ENCODE data around the gene DCAF8. TPM values are rescaled to one million over a fixed set of nuclear protein-coding genes. Genes with fewer than 3 reads are reported as not detected.

DCAF8 gene
- polyA plus RNA-seq, 3 donors: 35.5 to 205 (median 44.6) TPM

GRCh38 chr1:160171980-160172379 is 90.4 kb downstream of the DCAF8 start:
- Mint-ChIP-seq H3K27ac (no peak overlapping the region), H3K9me3 (peaks cover 0 to 3% (median 0%) of the 10 kb centered on the region in 7 donors), H3K27me3 (ENCODE audit: low read depth in 3 of 3) (peaks cover 2 to 7% (median 6%) of the 10 kb centered on the region in 3 donors), H3K4me1 (peaks cover 23% of the 10 kb centered on the region), H3K4me3 (no peak overlapping the region), H3K36me3 (peaks cover 0 to 4% of the 10 kb centered on the region in 2 donors)
- H3K4me3 ChIP-seq (replicated peaks in 1 of 3; ENCODE audit: low read depth in 2 of 3, low read length in 3 of 3): no peak overlapping the region
- no peak for TF ChIP-seq CTCF (IDR thresholded peaks at IDR 0.05)
- peaks cover 0 to 8% of the 10 kb centered on the region in 2 donors for H3K36me3 ChIP-seq (replicated peaks in 1 of 2; ENCODE audit: control insufficient read depth in 1 of 2, insufficient read depth in 2 of 2, low read length in 2 of 2)
- H2AFZ ChIP-seq (ENCODE audit: insufficient read depth, low read depth, low read length, poor library complexity, severe bottlenecking): no peak overlapping the region
- no peaks in the 10 kb centered on the region for H3K79me2 ChIP-seq (ENCODE audit: insufficient read depth, low read length)
- 96% methylated on average over 9 of the region's 9 CpGs for WGBS (ENCODE audit: insufficient coverage)
- H3K9me3 ChIP-seq (replicated peaks in 1 of 2; ENCODE audit: control insufficient read depth in 1 of 2, insufficient read depth in 1 of 2, low read length in 2 of 2): no peaks in the 10 kb centered on the region
- DNase-seq: no peak
- H3K9ac ChIP-seq (ENCODE audit: insufficient read depth, low read length, poor library complexity, severe bottlenecking): no peak overlapping the region
- intact Hi-C loops (cut with micrococcal nuclease): no loop called here
- no peaks in the 10 kb centered on the region for H4K20me1 ChIP-seq (ENCODE audit: insufficient read depth, low read length)
- H3K4me2 ChIP-seq (replicated peaks; ENCODE audit: extremely low read depth, low read length, poor library complexity, severe bottlenecking): no peak overlapping the region
- H3K27ac ChIP-seq (ENCODE audit: low read depth in 1 of 2, low read length in 2 of 2): no peak overlapping the region
- H3K4me1 ChIP-seq (ENCODE audit: control insufficient read depth in 1 of 2, insufficient read depth in 2 of 2, low read length in 2 of 2): peaks cover 31 to 33% of the 10 kb centered on the region in 2 donors
- H3K27me3 ChIP-seq (ENCODE audit: control insufficient read depth in 2 of 2, insufficient read depth in 2 of 2, low read length in 2 of 2): no peaks in the 10 kb centered on the region

- Mint-ChIP-seq H3K4me1 (peaks cover 29% of the 10 kb centered on the region), H3K4me3 (no peak overlapping the region), H3K27me3 (ENCODE audit: low read depth in 3 of 3) (peaks cover 2 to 7% (median 5%) of the 10 kb centered on the region in 3 donors), H3K36me3 (peaks cover 0 to 4% of the 10 kb centered on the region in 2 donors), H3K9me3 (peaks cover 0 to 3% (median 0%) of the 10 kb centered on the region in 7 donors), H3K27ac (no peak overlapping the region)
- H3K4me2 ChIP-seq (replicated peaks; ENCODE audit: extremely low read depth, low read length, poor library complexity, severe bottlenecking): no peak overlapping the region
- H3K27me3 ChIP-seq (ENCODE audit: control insufficient read depth in 2 of 2, insufficient read depth in 2 of 2, low read length in 2 of 2): no peaks in the 10 kb centered on the region
- no peaks in the 10 kb centered on the region for H4K20me1 ChIP-seq (ENCODE audit: insufficient read depth, low read length)
- H3K9me3 ChIP-seq (replicated peaks in 1 of 2; ENCODE audit: control insufficient read depth in 1 of 2, insufficient read depth in 1 of 2, low read length in 2 of 2): no peaks in the 10 kb centered on the region
- DNase-seq: no peak
- 97% methylated on average over 4 of the region's 4 CpGs for WGBS (ENCODE audit: insufficient coverage)
- intact Hi-C loops (cut with micrococcal nuclease): no loop called here
- no peak for TF ChIP-seq CTCF (IDR thresholded peaks at IDR 0.05)
- no peaks in the 10 kb centered on the region for H3K79me2 ChIP-seq (ENCODE audit: insufficient read depth, low read length)
- H3K4me1 ChIP-seq (ENCODE audit: control insufficient read depth in 1 of 2, insufficient read depth in 2 of 2, low read length in 2 of 2): peaks cover 37 to 39% of the 10 kb centered on the region in 2 donors
- H3K27ac ChIP-seq (ENCODE audit: low read depth in 1 of 2, low read length in 2 of 2): no peak overlapping the region
- no peak overlapping the region for H3K9ac ChIP-seq (ENCODE audit: insufficient read depth, low read length, poor library complexity, severe bottlenecking)
- no peak overlapping the region for H3K4me3 ChIP-seq (replicated peaks in 1 of 3; ENCODE audit: low read depth in 2 of 3, low read length in 3 of 3)
- peaks cover 0 to 8% of the 10 kb centered on the region in 2 donors for H3K36me3 ChIP-seq (replicated peaks in 1 of 2; ENCODE audit: control insufficient read depth in 1 of 2, insufficient read depth in 2 of 2, low read length in 2 of 2)
- no peak overlapping the region for H2AFZ ChIP-seq (ENCODE audit: insufficient read depth, low read depth, low read length, poor library complexity, severe bottlenecking)
These were observed 91.0 kb downstream of the DCAF8 start for GRCh38 chr1:160171354-160171753.
